NCI-H748 treated with DMSO at 0.1 percent for 48 hours (cell line): ENCODE results near the gene MYL12A.

Source experiments
- DNase-seq: peaks from one replicate; lab custom pipeline; 2025; lab: John Stamatoyannopoulos, UW

Gene MYL12A

DNA sequence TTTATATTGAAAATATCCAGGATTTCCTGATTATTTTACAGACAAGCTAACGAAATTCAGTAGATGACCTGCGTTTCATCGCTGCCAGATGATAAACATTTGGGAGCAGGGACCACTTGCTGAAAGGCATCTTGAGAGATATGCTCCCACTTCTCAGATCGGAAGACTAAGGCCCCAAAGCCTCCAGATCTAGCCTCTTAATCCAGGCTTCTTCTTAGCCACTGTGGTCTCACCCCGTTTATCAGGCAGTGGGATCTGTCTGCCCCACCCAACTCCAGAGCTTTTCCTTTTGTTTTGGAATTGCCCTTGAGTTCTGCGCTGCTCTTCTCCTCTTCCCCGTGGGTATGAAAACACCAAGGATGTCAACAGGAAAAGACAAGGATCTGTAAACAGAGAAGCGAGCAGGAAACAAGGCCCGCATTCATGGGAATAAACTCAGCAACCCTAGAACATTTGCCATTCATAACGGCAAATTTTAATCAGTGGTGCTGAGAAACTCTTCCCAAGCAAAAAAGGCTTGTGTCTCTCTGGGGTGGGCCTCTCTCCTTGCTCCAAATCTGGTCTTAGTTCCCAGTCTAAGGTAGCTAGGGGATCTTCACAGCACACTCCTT, 35.8 kb downstream of the MYL12A start:
- DNase-seq, result no peak

DNA sequence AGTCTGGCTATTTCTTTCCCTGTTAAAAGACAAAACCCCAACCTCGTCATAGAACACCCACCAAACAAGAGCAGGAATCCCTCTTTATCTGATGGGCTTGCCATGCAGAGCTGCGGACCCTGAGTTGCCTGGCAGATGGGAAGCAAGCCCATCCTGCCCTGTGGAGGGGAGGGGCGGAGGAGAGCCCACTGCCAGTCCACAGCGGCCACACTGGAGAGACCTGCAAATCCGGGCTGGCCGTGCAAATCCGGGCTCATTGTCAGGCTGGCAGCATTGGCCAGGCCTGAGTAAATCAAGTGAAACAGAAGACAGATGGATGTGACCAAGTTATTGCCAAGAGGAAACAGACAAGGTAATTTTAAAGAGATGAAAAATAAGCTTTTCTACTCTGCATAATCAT, 36.3 kb downstream of the MYL12A start:
- DNase-seq, result no peak

DNA sequence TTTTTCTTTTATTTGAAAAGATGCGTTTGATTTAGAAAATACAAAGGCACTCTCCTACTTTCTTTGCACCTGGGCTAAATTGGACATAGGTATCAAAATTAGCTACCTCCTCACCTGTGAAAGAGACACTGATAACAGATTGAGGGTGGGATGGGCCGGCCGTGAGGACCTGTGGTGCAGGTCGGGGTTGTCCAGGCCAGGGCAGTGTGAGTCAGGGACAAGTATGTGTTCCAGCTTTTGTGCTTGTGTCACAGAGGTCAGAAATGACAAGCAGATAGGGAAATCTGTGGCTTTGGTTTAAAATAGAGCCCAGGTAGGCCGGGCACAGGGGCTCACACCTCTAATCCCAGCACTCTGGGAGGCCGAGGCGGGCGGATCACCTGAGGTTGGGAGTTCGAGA, 36.9 kb downstream of the MYL12A start:
- DNase-seq, result no peak

DNA sequence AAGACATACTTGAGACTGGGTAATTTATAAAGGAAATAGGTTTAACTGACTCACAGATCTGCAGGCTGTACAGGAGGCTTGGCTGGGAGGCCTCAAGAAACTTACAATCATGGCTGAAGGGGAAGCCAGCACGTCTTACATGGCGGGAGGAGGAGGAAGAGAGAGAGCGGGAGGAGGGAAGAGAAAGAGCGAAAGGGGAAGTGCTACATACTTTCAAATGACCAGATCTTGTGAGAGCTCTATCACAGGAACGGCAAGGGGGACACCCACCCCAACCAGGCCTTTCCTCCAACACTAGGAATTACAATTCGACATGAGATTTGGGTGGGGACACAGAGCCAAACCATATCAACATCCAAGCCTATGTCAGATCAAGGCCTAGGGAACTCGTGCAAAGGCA, 38.6 kb downstream of the MYL12A start:
- DNase-seq, result no peak

DNA sequence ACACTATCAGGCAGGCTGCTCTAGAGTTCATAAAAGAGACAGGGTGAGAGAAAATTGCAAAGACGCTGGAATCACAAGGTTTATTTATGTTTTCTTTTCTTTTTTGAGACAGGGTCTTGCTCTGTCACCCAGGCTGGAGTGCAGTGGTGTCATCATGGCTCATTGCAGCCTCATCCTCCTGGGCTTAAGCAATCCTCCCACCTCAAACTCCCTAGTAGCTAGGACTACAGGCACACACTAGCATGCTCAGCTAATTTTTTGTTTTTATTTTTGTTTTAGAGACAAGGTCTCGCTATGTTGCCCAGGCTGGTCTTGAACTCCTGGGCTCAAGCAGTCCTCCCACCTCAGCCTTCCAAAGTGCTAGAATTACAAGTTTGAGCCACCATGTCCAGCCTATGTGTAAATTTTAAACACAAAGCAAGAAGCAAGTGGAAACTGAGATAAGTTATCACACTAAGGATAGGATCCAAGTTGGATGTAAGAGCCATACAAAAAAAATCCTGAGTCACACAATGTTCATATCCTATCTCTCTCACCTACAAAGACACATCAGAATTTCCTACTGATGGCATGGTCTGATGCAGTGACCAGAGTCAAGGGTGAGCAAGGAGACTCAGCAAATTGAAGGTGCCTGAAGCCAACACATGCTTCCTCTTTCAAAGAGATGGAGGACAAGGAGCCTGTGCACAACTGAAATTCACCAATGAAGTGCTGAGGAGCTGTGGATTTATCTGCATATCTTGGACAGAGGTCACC, 45.8 kb downstream of the MYL12A start:
- no peak for DNase-seq

DNA sequence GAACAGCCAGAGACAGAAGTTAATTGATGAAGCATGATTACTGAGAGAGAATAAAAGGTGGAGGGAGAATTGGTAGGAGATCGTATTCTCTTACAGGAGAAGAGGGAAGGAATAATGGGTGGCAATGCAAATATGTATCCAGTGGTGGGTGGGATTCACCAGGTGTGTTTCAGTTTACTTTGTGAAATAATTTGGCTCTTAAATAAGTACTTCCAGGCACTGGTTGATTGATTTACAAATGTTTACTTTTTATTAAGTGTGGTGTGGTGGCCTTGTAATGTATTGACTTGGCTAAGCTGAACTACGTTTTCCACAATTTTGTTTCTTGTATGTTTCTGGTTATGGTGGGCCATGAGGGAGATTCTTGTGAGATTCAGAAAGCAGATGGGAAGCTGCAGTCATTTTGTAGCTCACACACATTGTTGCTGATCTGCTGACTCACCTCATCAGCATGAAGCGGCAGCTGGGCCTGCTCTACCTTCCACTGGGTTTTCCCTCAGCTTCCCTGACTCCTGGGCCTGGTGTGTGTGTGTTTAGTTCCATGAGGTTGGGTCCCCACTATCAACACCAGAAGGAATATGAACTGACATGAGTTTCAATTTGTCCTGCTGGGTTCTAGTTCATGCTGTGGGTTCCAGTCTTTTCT, 47.0 kb downstream of the MYL12A start:
- DNase-seq, result peak; percentile 95

DNA sequence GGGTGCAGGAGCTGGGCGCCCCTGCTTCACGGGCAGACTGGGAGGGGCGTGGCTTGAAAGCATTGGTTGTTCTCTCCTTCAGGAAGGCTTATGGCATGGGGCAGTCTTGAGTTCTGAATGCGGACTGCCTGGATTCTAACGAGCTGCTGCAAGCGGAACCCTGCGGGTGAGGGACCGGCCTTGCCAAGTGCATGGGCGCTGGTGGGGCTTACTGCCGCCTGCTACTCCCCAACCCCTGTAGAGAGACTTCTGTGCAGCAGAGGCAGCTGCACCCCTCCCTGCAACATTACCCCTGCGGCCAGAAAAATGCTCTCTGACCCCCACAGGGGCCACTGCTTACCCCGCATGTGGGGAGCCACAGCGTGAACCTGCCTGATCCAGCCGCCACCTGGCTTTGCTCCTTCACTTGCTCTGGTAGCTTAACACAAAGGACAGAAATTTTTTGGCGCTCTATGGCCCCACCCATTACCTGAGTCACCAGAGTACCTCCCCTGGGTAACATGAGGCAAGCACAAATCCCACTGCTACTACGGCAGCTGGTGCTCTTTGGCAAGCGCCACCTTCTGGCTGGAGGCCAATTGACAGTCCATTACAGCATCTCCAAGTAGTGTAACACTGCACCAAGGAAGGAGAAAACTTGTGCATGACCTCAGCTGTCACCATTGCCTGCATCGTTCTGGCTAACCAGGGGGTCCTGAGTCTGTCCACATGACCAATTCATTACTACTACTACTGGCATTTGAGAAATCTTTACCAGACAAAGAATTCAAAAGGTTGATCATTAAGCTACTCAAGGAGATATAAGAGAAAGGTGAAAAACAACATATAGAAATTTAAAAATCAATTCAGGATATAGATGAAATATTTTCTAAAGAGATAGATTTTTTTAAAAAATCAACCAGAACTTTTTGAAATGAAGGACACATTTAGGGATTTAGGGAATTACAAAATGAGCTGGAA, 49.7 kb downstream of the MYL12A start:
- DNase-seq, result peak; percentile 44

DNA sequence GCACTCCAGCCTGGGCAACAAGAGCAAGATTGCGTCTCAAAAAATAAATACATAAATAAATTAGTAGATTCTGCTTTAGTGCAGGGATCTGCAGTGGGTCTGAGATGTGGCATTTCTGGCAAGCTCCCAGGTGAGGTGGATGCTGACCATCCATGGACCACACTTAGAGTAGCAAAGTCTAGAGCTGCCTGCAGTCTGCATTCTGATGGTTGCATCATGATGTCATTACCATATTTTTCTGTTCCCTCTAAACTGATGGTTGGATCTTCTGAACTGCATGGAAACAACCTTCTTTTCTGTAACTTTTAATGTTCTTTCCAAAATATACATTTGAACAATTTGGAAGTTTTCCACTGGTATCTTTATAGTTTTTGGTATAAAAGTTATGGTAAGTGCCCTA, 57.2 kb downstream of the MYL12A start:
- DNase-seq, result no peak

DNA sequence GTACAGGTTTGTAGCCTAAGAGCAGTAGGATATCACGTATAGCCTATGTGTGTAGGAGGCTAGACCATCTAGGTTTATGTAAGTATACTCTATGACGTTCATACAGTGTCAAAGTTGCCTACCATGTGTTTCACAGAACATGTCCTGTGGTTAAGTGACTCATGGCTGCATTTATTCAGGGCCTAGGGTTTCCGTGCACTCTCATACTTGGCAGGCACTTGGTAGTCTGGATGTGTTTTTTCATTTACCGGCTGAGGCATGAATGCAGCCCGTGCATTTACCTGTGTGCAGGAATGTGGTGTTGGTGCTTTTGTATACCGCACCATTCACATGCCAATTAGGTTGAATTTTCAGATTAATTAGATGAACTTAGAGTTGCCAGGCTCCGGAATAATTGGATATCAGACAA, 57.8 kb downstream of the MYL12A start:
- DNase-seq, result no peak
